H1 (cell line): ENCODE data around the gene ACBD6. TPM values are rescaled to one million over a fixed set of nuclear protein-coding genes. Genes with fewer than 3 reads are reported as not detected.

ENCODE experiments used
- CTCF ChIA-PET: fragments of 300-600 bp; sonication (Branson Sonifier 250); formaldehyde crosslinking; loops from one replicate; lab custom pipeline; 2021; ENCODE audit not compliant: partially characterized antibody; lab: Charles Lee
- POLR2A ChIA-PET: fragments of 300-600 bp; sonication (Branson Sonifier 250); formaldehyde crosslinking; loops from one replicate; lab custom pipeline; 2021; ENCODE audit warnings: inconsistent platforms; ENCODE audit not compliant: partially characterized antibody; lab: Charles Lee
- DNase-seq, 2 experiments: peaks; one replicate each; pipeline versions ENCODE4 v3.0.0 to v3.0.0-alpha.2; 2010 to 2022; ENCODE audit warnings: low spot score in 2 of 2, low read depth in 1 of 2, mixed read lengths in 1 of 2
- FAIRE-seq: peaks from 2 replicates; lab custom pipeline; 2011; peaks lifted over from hg19 to GRCh38; lab: Jason Lieb, UNC
- H2AFZ ChIP-seq: 2 replicates; pipeline ENCODE4 v1.8.1; 2012; ENCODE audit warnings: low read length, inconsistent platforms
- H2AK5ac ChIP-seq: 2 replicates; pipeline ENCODE4 v1.6.1; 2013; ENCODE audit warnings: low read depth, low read length
- H2BK120ac ChIP-seq: replicated peaks from 2 replicates; pipeline ENCODE3; 2013; ENCODE audit warnings: low read depth, low read length, inconsistent platforms
- H2BK12ac ChIP-seq: 2 replicates; pipeline ENCODE4 v1.6.1; 2013; ENCODE audit warnings: low read depth, low read length
- H2BK15ac ChIP-seq: 2 replicates; pipeline ENCODE4 v1.6.1; 2013; ENCODE audit warnings: low read length
- H2BK20ac ChIP-seq: 2 replicates; pipeline ENCODE4 v1.6.1; 2013; ENCODE audit warnings: low read length
- H2BK5ac ChIP-seq: 2 replicates; pipeline ENCODE4 v1.6.1; 2013; ENCODE audit warnings: low read depth, low read length
- H3K14ac ChIP-seq: 2 replicates; pipeline ENCODE4 v1.6.1; 2013; ENCODE audit warnings: inconsistent platforms; ENCODE audit not compliant: insufficient read length
- H3K18ac ChIP-seq: 2 replicates; pipeline ENCODE4 v1.6.1; 2013; ENCODE audit warnings: low read length; ENCODE audit errors: extremely low read depth
- H3K23ac ChIP-seq: 2 replicates; pipeline ENCODE4 v1.6.1; 2013; ENCODE audit warnings: inconsistent platforms; ENCODE audit not compliant: insufficient read length
- H3K23me2 ChIP-seq: 2 replicates; pipeline ENCODE4 v1.6.1; 2013; ENCODE audit warnings: low read depth, low read length
- H3K27ac ChIP-seq: 2 replicates; pipeline ENCODE4 v1.6.1; 2011; ENCODE audit warnings: low read depth, low read length, inconsistent platforms
- H3K27me3 ChIP-seq, 4 experiments: replicated peaks in 1 of 4; 1 replicate in 1 of 4; 2 replicates in 3 of 4; pipeline versions ENCODE4 v1.6.1 to v1.8.1; 2011 to 2013; ENCODE audit warnings: low read length in 3 of 4, mild to moderate bottlenecking in 3 of 4, inconsistent platforms in 2 of 4, mixed read lengths in 2 of 4, moderate library complexity in 1 of 4; ENCODE audit not compliant: control insufficient read depth in 3 of 4, insufficient read depth in 3 of 4; ENCODE audit errors: extremely low read depth in 1 of 4
- H3K36me3 ChIP-seq, 4 experiments: 2 replicates each; pipeline versions ENCODE4 v1.6.1 to v1.8.1; 2011 to 2013; ENCODE audit warnings: mild to moderate bottlenecking in 4 of 4, low read length in 3 of 4, moderate library complexity in 2 of 4, control low read depth in 1 of 4, inconsistent platforms in 1 of 4; ENCODE audit not compliant: insufficient read depth in 4 of 4, control insufficient read depth in 2 of 4
- H3K4ac ChIP-seq: replicated peaks from 2 replicates; pipeline ENCODE3; 2013; ENCODE audit warnings: low read length, low read depth, mixed read lengths, inconsistent platforms; ENCODE audit not compliant: insufficient read length
- H3K4me1 ChIP-seq, 4 experiments: replicated peaks in 1 of 4; 1 replicate in 1 of 4; 2 replicates in 3 of 4; pipeline versions ENCODE4 v1.6.1 to v1.8.1; 2011 to 2013; ENCODE audit warnings: low read length in 3 of 4, inconsistent platforms in 2 of 4, mixed read lengths in 1 of 4; ENCODE audit not compliant: insufficient read depth in 4 of 4, control insufficient read depth in 3 of 4
- H3K4me2 ChIP-seq, 2 experiments: 2 replicates each; pipeline versions ENCODE4 v1.6.1 to v1.8.1; 2011 to 2013; ENCODE audit warnings: low read depth in 2 of 2, low read length in 2 of 2, control low read depth in 1 of 2, inconsistent platforms in 1 of 2, mild to moderate bottlenecking in 1 of 2; ENCODE audit not compliant: insufficient read depth in 1 of 2
- H3K4me3 ChIP-seq, 4 experiments: fragments of 200-600, 300-600 bp in 1 of 4; sonication (generic), shearing (Covaris generic), sonication (Bioruptor Twin) in 1 of 4; 2 replicates each; pipeline versions ENCODE4 v1.5.1 to v1.8.1; 2011 to 2016; ENCODE audit warnings: low read length in 4 of 4, low read depth in 3 of 4, control low read depth in 2 of 4, inconsistent platforms in 2 of 4, mild to moderate bottlenecking in 2 of 4, mixed read lengths in 1 of 4, moderate library complexity in 1 of 4; ENCODE audit not compliant: insufficient read depth in 2 of 4; ENCODE audit errors: extremely low read depth in 1 of 4
- H3K56ac ChIP-seq: replicated peaks from 2 replicates; pipeline ENCODE3; 2013; ENCODE audit warnings: low read depth, mild to moderate bottlenecking, mixed read lengths, low read length, inconsistent platforms; ENCODE audit not compliant: insufficient read length
- H3K79me1 ChIP-seq: 2 replicates; pipeline ENCODE4 v1.6.1; 2013; ENCODE audit warnings: low read depth, low read length, control low read depth
- H3K79me2 ChIP-seq, 2 experiments: 2 replicates each; pipeline versions ENCODE4 v1.6.1 to v1.8.1; 2012 to 2013; ENCODE audit warnings: low read length in 2 of 2, mild to moderate bottlenecking in 2 of 2, inconsistent platforms in 1 of 2; ENCODE audit not compliant: insufficient read depth in 2 of 2, control insufficient read depth in 1 of 2
- H3K9ac ChIP-seq, 4 experiments: replicated peaks in 1 of 4; 1 replicate in 1 of 4; 2 replicates in 3 of 4; pipeline versions ENCODE4 v1.6.1 to v1.8.1; 2011 to 2013; ENCODE audit warnings: low read depth in 3 of 4, low read length in 3 of 4, control low read depth in 2 of 4, mild to moderate bottlenecking in 2 of 4, moderate library complexity in 2 of 4, inconsistent platforms in 1 of 4; ENCODE audit errors: extremely low read depth in 1 of 4
- H3K9me3 ChIP-seq, 2 experiments: 2 replicates each; pipeline versions ENCODE4 v1.6.1 to v1.8.1; 2012 to 2013; ENCODE audit warnings: mild to moderate bottlenecking in 2 of 2, moderate library complexity in 2 of 2, control low read depth in 1 of 2, inconsistent platforms in 1 of 2, low read depth in 1 of 2, low read length in 1 of 2, mixed read lengths in 1 of 2; ENCODE audit not compliant: insufficient read depth in 2 of 2
- H4K20me1 ChIP-seq, 2 experiments: replicated peaks in 1 of 2; 2 replicates each; pipeline versions ENCODE3 to v1.8.1; 2011 to 2013; ENCODE audit warnings: inconsistent platforms in 2 of 2, low read length in 2 of 2, mild to moderate bottlenecking in 1 of 2; ENCODE audit not compliant: insufficient read depth in 2 of 2, control insufficient read depth in 1 of 2
- H4K5ac ChIP-seq: 2 replicates; pipeline ENCODE4 v1.6.1; 2013; ENCODE audit warnings: low read length, low read depth, mixed read lengths, inconsistent platforms; ENCODE audit not compliant: insufficient read length
- H4K8ac ChIP-seq: 2 replicates; pipeline ENCODE4 v1.8.0; 2013; ENCODE audit warnings: mild to moderate bottlenecking, moderate library complexity, low read length, inconsistent platforms; ENCODE audit not compliant: insufficient read depth; ENCODE audit errors: extremely low read depth
- H4K91ac ChIP-seq: replicated peaks from 2 replicates; pipeline ENCODE3; 2013; ENCODE audit warnings: low read length, mixed read lengths, inconsistent platforms; ENCODE audit not compliant: insufficient read length
- BACH1 ChIP-seq: IDR thresholded peaks from 2 replicates; pipeline ENCODE4 v1.6.1; 2012; ENCODE audit warnings: low read length, improper control_type of control experiment
- CEBPB ChIP-seq: IDR thresholded peaks from 2 replicates; pipeline ENCODE4 v1.6.1; 2012; ENCODE audit warnings: low read depth, low read length
- CHD1 ChIP-seq: IDR thresholded peaks from 2 replicates; pipeline ENCODE4 v1.6.1; 2012; ENCODE audit warnings: low read depth, low read length, improper control_type of control experiment
- EZH2 ChIP-seq: fragments of 200-600 bp; sonication (generic); IDR thresholded peaks from 2 replicates; pipeline ENCODE4 v1.7.1; 2012; ENCODE audit warnings: low read depth, mild to moderate bottlenecking, moderate library complexity, low read length, inconsistent platforms; ENCODE audit not compliant: severe bottlenecking
- JUN ChIP-seq: IDR thresholded peaks from 2 replicates; pipeline ENCODE4 v1.6.1; 2011; ENCODE audit warnings: low read depth, mild to moderate bottlenecking, improper control_type of control experiment, low read length
- JUND ChIP-seq: IDR thresholded peaks from 2 replicates; pipeline ENCODE4 v1.6.1; 2011; ENCODE audit warnings: mild to moderate bottlenecking, improper control_type of control experiment, low read length
- MAFK ChIP-seq: IDR thresholded peaks from 2 replicates; pipeline ENCODE4 v1.6.1; 2012; ENCODE audit warnings: low read depth, mild to moderate bottlenecking, improper control_type of control experiment, low read length
- NANOG ChIP-seq: IDR thresholded peaks from 2 replicates; pipeline ENCODE4 v1.6.1; 2011; ENCODE audit warnings: low read length, low read depth, mild to moderate bottlenecking, inconsistent platforms; ENCODE audit not compliant: insufficient read depth, poor library complexity, severe bottlenecking
- SAP30 ChIP-seq: fragments of 300-600 bp; sonication (generic); IDR thresholded peaks from 2 replicates; pipeline ENCODE4 v1.7.1; 2012; ENCODE audit warnings: low read length, moderate library complexity, mild to moderate bottlenecking, inconsistent platforms; ENCODE audit not compliant: insufficient read depth, insufficient replicate concordance
- SIRT6 ChIP-seq: IDR thresholded peaks from one replicate; pipeline ENCODE4 v1.7.1; 2012; ENCODE audit warnings: low read length, inconsistent platforms
- SIX5 ChIP-seq: IDR thresholded peaks from 2 replicates; pipeline ENCODE4 v1.6.1; 2011; ENCODE audit warnings: mild to moderate bottlenecking, low read depth, low read length
- SP1 ChIP-seq: IDR thresholded peaks from 2 replicates; pipeline ENCODE4 v1.6.1; 2011; ENCODE audit warnings: low read depth, low read length
- SUZ12 ChIP-seq: fragments of 200-600 bp; sonication (generic); IDR thresholded peaks from 2 replicates; pipeline ENCODE4 v1.6.1; 2012; ENCODE audit warnings: mild to moderate bottlenecking, inconsistent platforms, low read length, moderate library complexity, mixed read lengths
- TAF1 ChIP-seq: IDR thresholded peaks from 2 replicates; pipeline ENCODE4 v1.6.1; 2011; ENCODE audit warnings: mild to moderate bottlenecking, low read depth, low read length
- TAF7 ChIP-seq: optimal IDR thresholded peaks from 2 replicates; pipeline ENCODE3; 2011; ENCODE audit warnings: low read depth, mild to moderate bottlenecking, inconsistent platforms, low read length, moderate library complexity, borderline replicate concordance
- TBP ChIP-seq: IDR thresholded peaks from 2 replicates; pipeline ENCODE4 v1.6.1; 2011; ENCODE audit warnings: low read depth, low read length, improper control_type of control experiment
- WGBS, 2 experiments: shearing (Covaris generic) in 1 of 2; methylation state at CpG; one replicate each; pipeline versions ENCODE4 v1.1.6 to v1.1.7; 2013 to 2015; ENCODE audit warnings: low lambda C conversion rate in 2 of 2, mixed read lengths in 2 of 2, inconsistent platforms in 1 of 2, low coverage in 1 of 2, missing lambda C conversion rate in 1 of 2; ENCODE audit not compliant: insufficient replicate concordance in 2 of 2, insufficient coverage in 1 of 2, insufficient read length in 1 of 2; ENCODE audit errors: extremely low coverage in 1 of 2, missing lambda C conversion rate in 1 of 2; 5-methylcytosine and 5-hydroxymethylcytosine counted together
- polyA plus RNA-seq, 7 experiments: library from polyadenylated mRNA; depleted of rRNA in 3 of 7; stranded (reverse) in 5 of 7; unstranded in 2 of 7; fragments of >200 nt in 5 of 7; fragments of 200-250 nt in 2 of 7; gene quantifications; 1 replicate in 5 of 7; 2 replicates in 1 of 7; 4 replicates in 1 of 7; pipeline versions ENCODE4 v1.2.1 to v1.2.3, GENCODE V29; 2011 to 2013; ENCODE audit warnings: missing spikeins in 2 of 7, mixed read lengths in 2 of 7
- total RNA-seq: library from RNA; stranded (reverse); fragmentation: NEBNext Ultra II Directional; extraction: Animal tissue kit (Norgen Biotek cat#: 25700); gene quantifications from 2 replicates; pipeline ENCODE4 v1.2.1, GENCODE V29; 2021

The ACBD6 gene
- total and polyA plus RNA-seq, 2 of the 8 experiments (the other 6 are each of a cell fraction or from before 2014, with no cell fraction given), result 52.0 to 67.7 TPM

DNA sequence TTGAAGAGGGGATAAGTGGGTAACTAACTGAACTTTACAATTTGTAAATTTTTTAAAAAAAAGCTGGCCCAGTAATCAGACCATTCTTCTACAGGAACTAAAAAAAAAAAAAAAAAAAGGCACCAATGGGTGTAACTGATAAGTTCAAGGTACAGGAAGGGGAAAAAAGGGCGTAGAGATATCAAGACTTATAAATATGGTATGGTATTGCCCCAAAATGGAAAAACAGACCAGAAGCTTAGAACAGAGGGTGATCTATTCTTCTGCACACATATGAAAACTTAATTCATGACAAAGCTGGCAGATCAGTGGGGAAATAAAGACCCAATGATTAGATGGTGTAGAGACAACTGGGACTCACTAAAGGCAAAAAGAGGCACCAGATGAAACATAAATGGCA, 213.4 kb downstream of the ACBD6 start:
- Histone ChIP-seq H2AFZ (no peak overlapping the region), H2BK12ac (no peak overlapping the region), H2BK5ac (no peak overlapping the region), H3K27ac (no peak overlapping the region), H2BK15ac (no peak overlapping the region), H3K4ac (no peak overlapping the region), H2BK20ac (no peak overlapping the region), H4K8ac (no peak overlapping the region), H3K4me3 (no peak overlapping the region), H3K18ac (no peak overlapping the region), H3K14ac (no peak overlapping the region), H2BK120ac (no peak overlapping the region), H3K9ac (no peak overlapping the region), H4K20me1 (no peaks in the 10 kb centered on the region), H3K27me3 (no peaks in the 10 kb centered on the region), H3K56ac (no peak overlapping the region), H4K5ac (no peak overlapping the region), H3K36me3 (peaks cover 0 to 6% (median 0%) of the 10 kb centered on the region in 4 experiments; a peak in 1 of 8 replicates), H3K4me2 (no peak overlapping the region), H3K23me2 (no peaks in the 10 kb centered on the region), H3K23ac (no peak overlapping the region), H3K79me2 (no peaks in the 10 kb centered on the region), H3K9me3 (no peaks in the 10 kb centered on the region), H2AK5ac (no peak overlapping the region), H3K79me1 (no peaks in the 10 kb centered on the region), H4K91ac (no peak overlapping the region), H3K4me1 (no peaks in the 10 kb centered on the region)
- POLR2A ChIA-PET, result interaction anchor here (0.6 kb wide), 1 partner anchor 11 kb away, joined by 3 read pairs; no protein-coding TSS in a partner anchor
- 79% methylated on average over 1 of the region's 1 CpG; no CpG with 5 or more reads in 1 of the 2 experiments for WGBS, 2 experiments
- DNase-seq (no peak), FAIRE-seq (no peak)
- CTCF ChIA-PET, result interaction anchor here (0.8 to 1.2 kb wide), 3 partner anchors 9 to 194 kb away, joined by 3 read pairs; no protein-coding TSS in a partner anchor
- TF ChIP-seq SIX5 (no peak), SP1 (no peak), SAP30 (no peak), NANOG (no peak), CHD1 (no peak), CEBPB (no peak), TAF1 (no peak), JUND (no peak), EZH2 (no peak), MAFK (no peak), TBP (no peak), SIRT6 (no peak), TAF7 (no peak), JUN (no peak), BACH1 (no peak), SUZ12 (no peak)
